MM.1S (cell line): ENCODE results near the gene CHPT1.

ENCODE experiments used
- DNase-seq: peaks from one replicate; pipeline ENCODE4 v3.0.0-alpha.2; 2015
- H2AFZ ChIP-seq: fragments of 300-600 bp; sonication (generic); 2 replicates; pipeline ENCODE4 v1.6.0; 2016; ENCODE audit warnings: antibody characterized with exemption, low read length
- H3F3A ChIP-seq: fragments of 300-600 bp; sonication (generic); 2 replicates; pipeline ENCODE4 v1.6.1; 2016; ENCODE audit warnings: mild to moderate bottlenecking, antibody characterized with exemption, low read length, moderate library complexity, mixed read lengths; ENCODE audit not compliant: insufficient read depth
- H3K27ac ChIP-seq: fragments of 300-600 bp; sonication (generic); 2 replicates; pipeline ENCODE4 v1.5.1; 2016; ENCODE audit warnings: mild to moderate bottlenecking, low read length
- H3K27me3 ChIP-seq: fragments of 300-600 bp; sonication (generic); replicated peaks from 2 replicates; pipeline ENCODE4 v1.6.0; 2016; ENCODE audit warnings: low read length; ENCODE audit not compliant: insufficient read depth
- H3K36me3 ChIP-seq: fragments of 300-600 bp; sonication (generic); replicated peaks from 2 replicates; pipeline ENCODE4 v1.6.1; 2016; ENCODE audit warnings: mild to moderate bottlenecking, low read length, mixed read lengths; ENCODE audit not compliant: insufficient read depth
- H3K4me1 ChIP-seq: fragments of 300-600 bp; sonication (generic); 2 replicates; pipeline ENCODE4 v1.6.1; 2016; ENCODE audit warnings: low read length, mixed read lengths
- H3K4me2 ChIP-seq: fragments of 300-600 bp; sonication (generic); 2 replicates; pipeline ENCODE4 v1.6.0; 2016; ENCODE audit warnings: low read depth, low read length
- H3K4me3 ChIP-seq: fragments of 300-600 bp; sonication (generic); 2 replicates; pipeline ENCODE4 v1.5.1; 2016; ENCODE audit warnings: low read length, mixed read lengths
- H3K79me2 ChIP-seq: fragments of 300-600 bp; sonication (generic); 2 replicates; pipeline ENCODE4 v1.6.1; 2016; ENCODE audit warnings: mixed run types, low read length, mixed read lengths
- H3K9ac ChIP-seq: fragments of 300-600 bp; sonication (generic); 2 replicates; pipeline ENCODE4 v1.6.1; 2016; ENCODE audit warnings: low read length, mixed read lengths
- H3K9me2 ChIP-seq: fragments of 300-600 bp; sonication (generic); replicated peaks from 2 replicates; pipeline ENCODE4 v1.6.1; 2016; ENCODE audit warnings: mild to moderate bottlenecking, low read length, mixed read lengths; ENCODE audit not compliant: insufficient read depth
- H3K9me3 ChIP-seq: fragments of 300-600 bp; sonication (generic); replicated peaks from 2 replicates; pipeline ENCODE4 v1.6.1; 2016; ENCODE audit warnings: mild to moderate bottlenecking, low read length, mixed read lengths; ENCODE audit not compliant: insufficient read depth
- H4K20me1 ChIP-seq: fragments of 300-600 bp; sonication (generic); 2 replicates; pipeline ENCODE4 v1.6.1; 2016; ENCODE audit warnings: mild to moderate bottlenecking, low read length, moderate library complexity, mixed read lengths; ENCODE audit not compliant: insufficient read depth
- EZH2 ChIP-seq: fragments of 300-600 bp; sonication (generic); optimal IDR thresholded peaks from 2 replicates; pipeline ENCODE3; 2017; ENCODE audit warnings: low read depth, mild to moderate bottlenecking, antibody characterized with exemption, low read length, mixed read lengths
- EZH2phosphoT487 ChIP-seq: fragments of 300-600 bp; sonication (generic); IDR thresholded peaks from 2 replicates; pipeline ENCODE4 v1.6.1; 2018; ENCODE audit warnings: antibody characterized with exemption, low read length
- TF ChIP-seq, protein P1 (sequence below): fragments of 300-600 bp; sonication (generic); IDR thresholded peaks from 2 replicates; pipeline ENCODE4 v1.5.1; 2016; ENCODE audit warnings: antibody characterized with exemption, low read length, mixed read lengths

The CHPT1 gene

DNA sequence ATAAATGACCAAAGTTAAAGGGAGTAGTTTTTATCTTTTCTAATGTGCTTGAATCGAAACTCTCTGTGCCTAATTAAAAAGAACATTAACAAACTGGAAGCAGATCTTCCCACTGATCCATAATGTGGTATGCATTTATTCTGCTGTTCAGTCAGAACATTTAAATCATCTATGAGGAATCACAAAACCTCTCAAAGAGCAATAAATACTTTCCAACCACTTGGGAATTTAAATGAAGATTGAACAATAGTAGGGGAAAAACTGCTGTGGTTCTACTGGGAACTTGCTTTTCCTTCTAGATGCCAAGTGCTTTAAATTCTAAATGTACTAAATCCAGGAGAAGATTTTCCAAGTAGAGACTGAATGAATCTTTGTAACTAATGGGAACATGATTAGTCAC lies 12.3 kb upstream of the CHPT1 start:
- Histone ChIP-seq H3K4me2 (no peak overlapping the region), H3K4me3 (no peak overlapping the region), H3K9me2 (no peaks in the 10 kb centered on the region), H3F3A (no peaks in the 10 kb centered on the region), H2AFZ (no peak overlapping the region), H3K9me3 (no peaks in the 10 kb centered on the region), H3K27ac (no peak overlapping the region), H3K4me1 (no peaks in the 10 kb centered on the region), H3K36me3 (no peaks in the 10 kb centered on the region), H3K9ac (no peak overlapping the region), H3K79me2 (no peaks in the 10 kb centered on the region), H4K20me1 (no peaks in the 10 kb centered on the region), H3K27me3 (no peaks in the 10 kb centered on the region)
- TF ChIP-seq EZH2 (no peak), EZH2phosphoT487 (no peak)
- TF ChIP-seq, protein P1, sequence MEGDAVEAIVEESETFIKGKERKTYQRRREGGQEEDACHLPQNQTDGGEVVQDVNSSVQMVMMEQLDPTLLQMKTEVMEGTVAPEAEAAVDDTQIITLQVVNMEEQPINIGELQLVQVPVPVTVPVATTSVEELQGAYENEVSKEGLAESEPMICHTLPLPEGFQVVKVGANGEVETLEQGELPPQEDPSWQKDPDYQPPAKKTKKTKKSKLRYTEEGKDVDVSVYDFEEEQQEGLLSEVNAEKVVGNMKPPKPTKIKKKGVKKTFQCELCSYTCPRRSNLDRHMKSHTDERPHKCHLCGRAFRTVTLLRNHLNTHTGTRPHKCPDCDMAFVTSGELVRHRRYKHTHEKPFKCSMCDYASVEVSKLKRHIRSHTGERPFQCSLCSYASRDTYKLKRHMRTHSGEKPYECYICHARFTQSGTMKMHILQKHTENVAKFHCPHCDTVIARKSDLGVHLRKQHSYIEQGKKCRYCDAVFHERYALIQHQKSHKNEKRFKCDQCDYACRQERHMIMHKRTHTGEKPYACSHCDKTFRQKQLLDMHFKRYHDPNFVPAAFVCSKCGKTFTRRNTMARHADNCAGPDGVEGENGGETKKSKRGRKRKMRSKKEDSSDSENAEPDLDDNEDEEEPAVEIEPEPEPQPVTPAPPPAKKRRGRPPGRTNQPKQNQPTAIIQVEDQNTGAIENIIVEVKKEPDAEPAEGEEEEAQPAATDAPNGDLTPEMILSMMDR, result no peak
- no peak for DNase-seq

DNA sequence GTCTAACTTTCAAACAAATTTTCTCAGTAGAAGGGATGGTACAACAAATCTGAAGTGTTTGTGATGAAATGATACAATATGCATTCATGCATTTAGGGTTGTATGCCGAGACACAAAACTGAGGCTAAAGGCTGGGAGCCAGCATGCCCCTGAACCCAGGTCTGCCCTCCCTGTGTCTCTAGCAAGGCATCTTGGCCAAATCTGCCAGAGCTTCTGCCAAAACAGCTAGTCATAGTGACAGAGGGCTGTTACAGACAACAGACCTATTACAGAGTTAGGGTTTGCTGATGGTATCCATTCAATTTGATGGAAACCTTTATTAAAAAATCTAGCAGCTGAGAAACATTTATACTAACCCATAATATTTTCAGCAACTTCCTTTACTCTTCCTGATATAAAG lies 11.3 kb upstream of the CHPT1 start:
- Histone ChIP-seq H3K9ac (no peak overlapping the region), H3K27ac (no peak overlapping the region), H3F3A (no peaks in the 10 kb centered on the region), H2AFZ (no peak overlapping the region), H3K4me3 (no peak overlapping the region), H3K9me3 (no peaks in the 10 kb centered on the region), H4K20me1 (no peaks in the 10 kb centered on the region), H3K4me1 (no peaks in the 10 kb centered on the region), H3K27me3 (no peaks in the 10 kb centered on the region), H3K79me2 (no peaks in the 10 kb centered on the region), H3K9me2 (no peaks in the 10 kb centered on the region), H3K36me3 (no peaks in the 10 kb centered on the region), H3K4me2 (no peak overlapping the region)
- DNase-seq, result no peak
- TF ChIP-seq EZH2phosphoT487 (no peak), EZH2 (no peak)
- TF ChIP-seq, protein P1, result no peak

DNA sequence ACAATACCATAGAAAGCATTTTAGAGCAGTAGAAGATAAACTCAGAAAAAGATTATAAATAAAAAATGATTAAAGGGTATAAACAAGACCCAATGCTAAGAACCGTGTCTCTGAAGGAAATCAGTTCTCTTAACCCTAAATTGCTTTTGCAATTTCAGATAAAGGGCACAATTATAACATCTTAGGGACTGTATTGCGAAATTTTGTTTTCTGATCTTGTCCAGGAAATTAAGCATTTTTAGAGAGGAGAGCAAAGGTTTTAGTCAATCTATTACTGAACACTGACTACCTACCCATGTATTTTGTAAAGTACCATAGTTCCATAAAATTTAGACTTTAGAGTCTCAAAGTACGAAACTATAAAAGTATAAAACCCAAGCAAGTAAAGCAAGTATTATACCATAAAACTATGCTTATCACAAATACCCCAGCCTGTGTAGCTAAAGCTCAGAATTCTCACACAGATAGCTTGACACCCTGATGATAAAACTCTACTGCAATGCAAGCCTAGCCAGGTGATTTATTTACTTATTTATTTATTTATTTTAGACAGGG lies 6.8 kb upstream of the CHPT1 start:
- Histone ChIP-seq H3K27ac (no peak overlapping the region), H4K20me1 (no peaks in the 10 kb centered on the region), H3K9ac (no peak overlapping the region), H3K9me3 (no peaks in the 10 kb centered on the region), H3K27me3 (no peaks in the 10 kb centered on the region), H3F3A (no peaks in the 10 kb centered on the region), H3K4me3 (no peak overlapping the region), H2AFZ (no peak overlapping the region), H3K4me1 (no peaks in the 10 kb centered on the region), H3K36me3 (no peaks in the 10 kb centered on the region), H3K79me2 (no peaks in the 10 kb centered on the region), H3K4me2 (no peak overlapping the region), H3K9me2 (no peaks in the 10 kb centered on the region)
- TF ChIP-seq, protein P1, result no peak
- TF ChIP-seq EZH2 (no peak), EZH2phosphoT487 (no peak)
- no peak for DNase-seq
